ENCODE data around the gene GIPR.
A peak's percentile ranks its signal among the peaks of the same experiment; 100 is the strongest.
"Not testable (repeated sequence)": the region's sequence is repeated elsewhere in the genome, so short reads cannot be mapped to it uniquely, and the experiment has no call there.

GIPR gene

DNA sequence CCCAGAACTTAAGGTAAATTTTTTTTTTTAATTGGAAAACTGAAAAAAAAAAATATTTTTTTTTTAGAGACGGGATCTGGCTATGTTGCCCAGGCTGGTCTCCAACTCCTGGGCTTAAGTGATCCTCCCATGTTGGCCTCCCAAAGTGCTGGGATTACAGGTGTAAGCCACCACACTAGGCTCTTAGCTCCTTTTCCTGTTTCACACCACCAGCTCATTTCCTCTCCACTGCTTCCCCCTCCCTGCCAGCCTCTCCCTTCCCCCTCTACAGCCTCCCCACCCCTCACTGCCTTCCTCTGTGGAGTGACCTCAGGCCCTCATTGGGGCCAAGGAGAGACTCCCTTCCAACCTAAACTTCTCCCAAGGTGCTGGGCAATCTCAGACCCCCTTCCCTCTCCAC is 4.2 kb upstream of the GIPR start:
- no peak for TF ChIP-seq POLR2A (IDR thresholded peaks at IDR 0.05; ENCODE audit: low read depth, low read length)
- no peak for FAIRE-seq
- DNase-seq (ENCODE audit: insufficient read length, low spot score) = no peak

DNA sequence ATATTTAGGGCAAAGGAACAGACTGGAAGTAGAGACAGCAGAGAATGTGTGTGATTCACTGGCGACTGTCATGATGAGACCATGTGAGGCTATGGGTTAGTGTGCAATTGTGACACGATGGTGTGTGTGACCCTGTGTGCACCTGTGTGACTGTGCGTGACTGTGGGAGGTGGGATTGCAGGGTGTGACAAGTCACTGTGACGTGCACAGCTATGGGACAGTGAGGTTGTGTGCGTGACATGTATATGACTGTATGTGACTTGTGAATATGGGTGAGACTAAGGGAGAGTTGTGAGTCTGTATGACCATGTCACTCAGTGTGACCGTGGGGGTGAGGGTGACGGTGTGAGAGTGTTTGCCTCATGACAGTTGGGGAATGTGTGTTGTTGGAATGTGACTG is 3.4 kb upstream of the GIPR start:
- TF ChIP-seq POLR2A (IDR thresholded peaks at IDR 0.05; ENCODE audit: low read depth, low read length) = no peak
- no peak for FAIRE-seq
- DNase-seq (ENCODE audit: insufficient read length, low spot score) = no peak

DNA sequence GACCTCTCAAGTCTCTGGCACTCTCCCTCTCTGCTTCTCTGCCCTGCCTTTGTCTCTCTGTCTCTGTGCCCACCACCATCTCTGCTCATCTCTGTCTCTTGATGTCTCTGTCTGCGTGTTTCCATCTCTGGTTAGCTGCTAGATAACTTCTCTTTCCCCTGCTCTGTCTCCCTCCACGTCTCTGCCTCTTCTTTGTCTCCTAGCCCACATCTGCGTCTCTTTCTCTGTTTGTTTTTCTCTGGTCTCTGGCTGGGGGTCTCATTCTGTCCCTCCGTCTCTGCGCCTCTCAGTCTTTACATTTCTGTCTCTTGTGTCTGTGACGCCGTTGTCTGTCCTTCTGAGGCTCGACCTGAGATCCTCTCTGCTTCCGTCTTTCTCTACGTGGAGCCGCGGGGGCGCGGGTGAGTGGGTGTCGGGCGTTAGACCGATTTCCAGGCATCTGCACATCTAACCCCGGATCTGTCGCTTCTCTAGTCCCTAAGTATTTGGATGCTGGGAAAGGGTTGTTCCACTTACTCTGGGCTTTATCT is 386 bp downstream of the GIPR start:
- TF ChIP-seq POLR2A (IDR thresholded peaks at IDR 0.05; ENCODE audit: low read depth, low read length) = no peak
- no peak for DNase-seq (ENCODE audit: insufficient read length, low spot score)
- no peak for FAIRE-seq

DNA sequence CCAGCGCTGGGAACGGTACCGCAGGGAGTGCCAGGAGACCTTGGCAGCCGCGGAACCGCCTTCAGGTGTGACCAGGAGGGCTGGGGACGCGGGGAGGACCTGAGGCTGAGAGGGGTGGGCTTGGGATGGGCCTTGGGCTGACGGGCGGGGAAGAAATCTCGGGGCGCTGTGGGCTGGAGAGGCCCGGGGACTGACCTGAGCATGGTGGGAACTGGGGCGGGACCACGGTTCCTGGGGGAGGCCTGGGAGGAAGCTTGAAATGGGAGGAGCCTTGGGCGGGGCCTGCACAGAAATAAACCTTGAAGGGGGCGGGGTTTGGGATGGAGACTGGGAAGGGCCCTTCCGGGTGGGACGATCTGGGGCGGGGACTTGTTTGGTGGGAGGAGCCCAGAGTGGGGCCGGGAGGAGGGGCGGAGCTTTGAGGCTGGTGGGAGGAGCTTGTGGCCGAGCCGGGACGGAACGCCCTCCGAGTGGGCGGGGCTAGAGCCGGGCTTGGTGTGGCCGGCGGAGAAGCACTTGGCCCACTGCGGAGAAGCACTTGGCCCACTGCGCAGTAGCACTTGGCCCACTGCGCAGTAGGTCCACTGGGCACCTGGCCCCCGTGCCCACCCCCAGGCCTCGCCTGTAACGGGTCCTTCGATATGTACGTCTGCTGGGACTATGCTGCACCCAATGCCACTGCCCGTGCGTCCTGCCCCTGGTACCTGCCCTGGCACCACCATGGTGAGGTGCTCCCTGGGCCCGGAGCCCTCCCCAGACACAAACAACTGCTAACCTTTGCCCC is 2.8 kb downstream of the GIPR start:
- no peak for DNase-seq (ENCODE audit: insufficient read length, low spot score)
- FAIRE-seq = no peak
- TF ChIP-seq POLR2A (IDR thresholded peaks at IDR 0.05; ENCODE audit: low read depth, low read length) = no peak

DNA sequence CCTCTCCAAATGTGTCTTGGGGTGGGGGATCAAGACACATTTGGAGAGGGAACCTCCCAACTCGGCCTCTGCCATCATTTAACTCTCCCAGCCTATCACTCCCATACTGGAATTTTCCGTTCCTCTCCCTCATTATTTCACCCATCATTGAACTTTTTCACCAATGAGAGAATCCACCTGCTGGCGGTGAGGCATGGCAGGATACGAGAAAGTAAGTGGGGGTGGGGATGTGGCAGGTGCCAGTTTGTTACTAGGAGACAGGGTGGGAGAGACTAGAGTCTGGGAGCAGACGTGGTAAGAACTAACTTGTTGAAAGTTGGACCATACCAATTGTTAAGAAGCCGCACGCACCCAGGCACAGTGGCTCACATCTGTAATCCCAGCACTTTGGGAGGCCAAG is 6.9 kb downstream of the GIPR start:
- TF ChIP-seq POLR2A (IDR thresholded peaks at IDR 0.05; ENCODE audit: low read depth, low read length) = no peak
- FAIRE-seq = no peak
- no peak for DNase-seq (ENCODE audit: insufficient read length, low spot score)

DNA sequence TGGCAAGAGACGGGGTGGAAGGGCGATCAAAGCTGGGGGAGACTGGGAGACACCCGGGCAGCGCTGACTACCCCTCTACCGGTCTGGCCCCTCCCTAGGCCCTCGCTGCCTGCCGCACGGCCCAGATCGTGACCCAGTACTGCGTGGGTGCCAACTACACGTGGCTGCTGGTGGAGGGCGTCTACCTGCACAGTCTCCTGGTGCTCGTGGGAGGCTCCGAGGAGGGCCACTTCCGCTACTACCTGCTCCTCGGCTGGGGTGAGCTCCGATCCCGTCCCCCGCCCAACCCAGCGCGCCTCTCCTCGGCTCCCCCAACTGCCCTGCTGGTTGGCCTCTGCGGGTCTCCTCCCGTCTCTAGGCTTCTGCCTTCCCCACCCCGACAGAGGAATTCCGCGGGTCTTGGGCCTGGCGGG is 8.8 kb downstream of the GIPR start:
- FAIRE-seq (no peak), DNase-seq (ENCODE audit: insufficient read length, low spot score) (no peak)
- TF ChIP-seq POLR2A (IDR thresholded peaks at IDR 0.05; ENCODE audit: low read depth, low read length) = no peak

DNA sequence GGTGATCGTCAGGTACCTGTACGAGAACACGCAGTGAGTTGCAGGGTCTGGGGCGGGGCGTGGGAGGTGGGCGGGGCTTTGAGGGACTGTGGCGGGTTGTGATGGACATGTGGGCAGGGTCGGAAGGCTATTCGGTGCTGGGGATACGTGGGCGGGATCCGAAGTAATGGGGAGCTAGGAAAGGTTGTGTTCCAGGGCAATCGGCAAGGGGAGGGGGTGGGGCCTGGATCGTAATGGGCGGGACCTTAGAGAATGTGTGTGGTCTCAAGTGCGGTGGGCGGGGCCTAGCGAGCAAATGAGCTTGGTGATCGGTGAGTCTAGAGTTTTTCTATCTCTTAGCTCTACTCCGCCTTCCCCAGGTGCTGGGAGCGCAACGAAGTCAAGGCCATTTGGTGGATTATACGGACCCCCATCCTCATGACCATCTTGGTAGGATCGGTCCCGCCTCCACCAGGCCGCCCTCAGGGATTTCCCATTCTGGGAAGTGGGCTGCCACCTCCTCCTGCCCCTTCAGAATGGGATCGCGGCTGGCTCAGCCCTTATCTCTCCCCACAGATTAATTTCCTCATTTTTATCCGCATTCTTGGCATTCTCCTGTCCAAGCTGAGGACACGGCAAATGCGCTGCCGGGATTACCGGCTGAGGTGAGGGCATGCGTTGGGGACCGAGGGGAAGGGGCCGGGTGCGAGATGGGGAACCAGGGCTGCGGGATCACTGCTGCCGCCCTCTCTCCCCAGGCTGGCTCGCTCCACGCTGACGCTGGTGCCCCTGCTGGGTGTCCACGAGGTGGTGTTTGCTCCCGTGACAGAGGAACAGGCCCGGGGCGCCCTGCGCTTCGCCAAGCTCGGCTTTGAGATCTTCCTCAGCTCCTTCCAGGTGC is 9.6 kb downstream of the GIPR start:
- DNase-seq (ENCODE audit: insufficient read length, low spot score) = no peak
- TF ChIP-seq POLR2A (IDR thresholded peaks at IDR 0.05; ENCODE audit: low read depth, low read length) = no peak
- FAIRE-seq = no peak

DNA sequence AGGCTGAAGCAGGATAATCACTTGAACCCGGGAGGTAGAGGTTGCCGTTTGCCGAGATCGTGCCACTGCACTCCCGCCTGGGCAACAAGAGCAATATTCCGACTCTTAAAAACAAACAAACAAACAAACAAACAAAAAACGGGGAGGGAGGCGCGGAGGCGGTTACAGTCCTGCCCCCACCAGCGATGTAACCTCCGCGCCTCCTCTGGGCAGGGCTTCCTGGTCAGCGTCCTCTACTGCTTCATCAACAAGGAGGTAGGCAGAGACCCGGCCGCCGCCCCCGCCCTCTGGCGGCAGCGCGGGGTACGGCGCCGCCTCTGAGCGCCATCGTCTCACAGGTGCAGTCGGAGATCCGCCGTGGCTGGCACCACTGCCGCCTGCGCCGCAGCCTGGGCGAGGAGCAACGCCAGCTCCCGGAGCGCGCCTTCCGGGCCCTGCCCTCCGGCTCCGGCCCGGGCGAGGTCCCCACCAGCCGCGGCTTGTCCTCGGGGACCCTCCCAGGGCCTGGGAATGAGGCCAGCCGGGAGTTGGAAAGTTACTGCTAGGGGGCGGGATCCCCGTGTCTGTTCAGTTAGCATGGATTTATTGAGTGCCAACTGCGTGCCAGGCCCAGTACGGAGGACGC is 13.5 kb downstream of the GIPR start:
- DNase-seq (ENCODE audit: insufficient read length, low spot score) = peak; percentile 84
- FAIRE-seq = no peak
- no peak for TF ChIP-seq POLR2A (IDR thresholded peaks at IDR 0.05; ENCODE audit: low read depth, low read length)

DNA sequence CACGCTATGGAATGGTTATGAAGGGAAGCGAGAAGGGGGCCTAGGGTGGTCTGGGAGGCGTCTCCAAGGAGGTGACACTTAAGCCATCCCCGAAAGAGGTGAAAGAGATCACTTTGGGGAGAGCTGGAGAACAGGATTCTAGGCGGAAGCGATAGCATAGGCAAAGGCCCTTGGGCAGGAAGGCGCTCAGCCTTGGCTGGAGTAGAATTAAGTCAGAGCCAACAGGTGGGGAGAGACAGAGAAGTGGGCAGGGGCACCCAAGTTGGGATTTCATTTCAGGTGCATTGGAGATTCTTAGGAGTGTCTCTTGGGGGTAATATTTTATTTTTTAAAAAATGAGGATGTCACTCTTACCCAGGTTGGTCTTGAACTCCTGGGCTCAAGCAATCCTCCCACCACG is 14.1 kb downstream of the GIPR start:
- no peak for TF ChIP-seq POLR2A (IDR thresholded peaks at IDR 0.05; ENCODE audit: low read depth, low read length)
- no peak for FAIRE-seq
- DNase-seq (ENCODE audit: insufficient read length, low spot score) = no peak

DNA sequence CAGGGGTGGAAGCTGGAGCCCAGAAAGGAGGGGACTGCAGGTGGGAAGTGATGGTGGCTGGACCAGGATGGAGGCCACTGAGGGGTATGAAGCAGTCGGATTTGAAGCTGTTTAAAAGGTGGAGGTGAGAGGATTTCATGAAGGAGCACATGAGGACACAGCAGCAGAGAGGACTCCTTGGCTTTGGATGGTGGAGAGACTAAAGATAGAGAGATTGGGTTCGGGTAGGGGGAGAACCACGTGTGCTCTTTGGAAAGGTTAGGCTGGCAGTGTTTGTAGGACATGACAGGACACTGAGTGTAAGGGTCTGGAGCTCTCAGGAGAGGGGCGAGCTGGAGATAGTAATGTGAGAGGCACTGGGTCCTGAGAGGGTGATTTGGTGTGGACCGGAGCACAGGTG is 14.9 kb downstream of the GIPR start:
- no peak for FAIRE-seq
- TF ChIP-seq POLR2A (IDR thresholded peaks at IDR 0.05; ENCODE audit: low read depth, low read length) = no peak
- no peak for DNase-seq (ENCODE audit: insufficient read length, low spot score)

DNA sequence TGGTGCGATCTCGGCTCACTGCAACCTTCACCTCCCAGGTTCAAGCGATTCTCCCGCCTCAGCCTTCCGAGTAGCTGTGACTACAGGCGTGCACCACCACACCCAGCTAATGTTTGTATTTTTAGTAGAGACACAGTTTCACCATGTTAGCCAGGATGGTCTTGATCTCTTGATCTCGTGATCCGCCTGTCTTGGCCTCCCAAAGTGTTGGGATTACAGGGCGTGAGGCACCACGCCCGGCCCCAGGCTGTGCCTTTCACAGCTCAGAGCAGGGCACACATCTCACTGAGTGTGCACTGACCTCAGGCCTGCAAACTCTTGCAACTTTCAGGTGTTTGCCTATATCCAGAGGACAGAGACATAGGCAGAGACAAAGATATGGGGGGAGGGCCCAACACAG is 17.0 kb downstream of the GIPR start:
- not testable (repeated sequence) for FAIRE-seq; DNase-seq (ENCODE audit: insufficient read length, low spot score)

DNA sequence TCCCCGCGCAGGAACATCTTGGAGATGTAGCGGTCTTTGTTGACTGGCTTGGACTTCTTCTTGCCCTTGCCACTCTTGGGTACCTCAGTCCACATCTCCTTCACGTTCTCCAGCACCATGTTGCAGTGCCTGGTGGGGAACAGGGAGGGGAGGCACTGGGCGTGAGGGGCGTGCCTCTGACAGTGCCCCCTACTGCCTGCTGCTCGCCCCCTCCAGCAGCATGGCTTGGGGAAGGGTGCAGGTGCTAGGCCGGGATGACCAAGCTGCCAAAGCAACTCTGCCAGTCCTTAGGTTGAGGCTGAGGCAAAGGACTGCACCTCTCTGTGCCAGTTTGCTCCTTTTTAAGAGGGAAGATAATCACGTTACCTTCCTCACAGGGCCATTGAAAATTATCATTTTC is 19.6 kb downstream of the GIPR start:
- DNase-seq (ENCODE audit: insufficient read length, low spot score) = no peak
- FAIRE-seq = no peak
- no peak for TF ChIP-seq POLR2A (IDR thresholded peaks at IDR 0.05; ENCODE audit: low read depth, low read length)

DNA sequence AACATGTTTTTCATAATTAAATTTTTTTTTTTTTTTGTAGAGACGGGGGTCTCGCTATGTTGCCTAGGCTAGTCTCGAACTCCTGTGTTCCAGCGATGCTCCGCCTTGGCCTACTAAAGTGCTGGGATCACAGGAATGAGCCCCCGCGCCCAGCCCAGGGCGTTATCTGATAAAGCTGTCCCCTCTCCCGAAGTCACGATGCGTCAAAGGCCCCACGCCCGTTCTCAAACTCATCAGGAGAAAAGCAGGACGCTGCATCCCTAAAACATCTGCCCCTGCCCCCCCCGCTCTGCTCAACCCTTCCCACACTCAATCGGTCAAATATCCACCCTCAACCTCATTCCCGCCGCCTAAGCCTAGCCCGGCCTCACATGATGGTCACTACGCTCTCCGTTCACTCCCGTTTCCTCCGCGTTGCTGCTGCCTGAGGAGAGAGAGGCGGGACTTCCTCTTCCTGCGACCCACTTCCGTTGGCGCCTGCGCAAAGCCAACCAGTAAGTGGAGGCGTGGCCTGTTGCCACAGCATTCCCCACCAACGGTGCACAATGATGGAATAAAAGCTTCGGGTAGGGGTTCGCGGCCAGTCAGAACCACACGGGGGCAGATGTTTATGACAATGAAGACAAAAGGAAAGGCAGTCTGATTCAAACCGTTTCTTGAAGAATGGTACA is 23.6 kb downstream of the GIPR start, which contains the start of gene SNRPD2:
Gene SNRPD2, minus strand, starts transcription at position 438 of the 671 bp plus-strand sequence. Its CDS starts 65 bp downstream, at position 373.
- TF ChIP-seq POLR2A (IDR thresholded peaks at IDR 0.05; ENCODE audit: low read depth, low read length) = peak; percentile 85
- FAIRE-seq = peak; percentile 58
- DNase-seq (ENCODE audit: insufficient read length, low spot score) = peak; percentile 56
